K562 (cell line): Measurements from ENCODE around the gene EHBP1L1. TPM values are rescaled to one million over a fixed set of nuclear protein-coding genes. Genes with fewer than 3 reads are reported as not detected.

Experiments used
- CHD2 ChIP-seq: IDR thresholded peaks from 2 replicates; pipeline ENCODE4 v1.6.1; 2011; ENCODE audit warnings: low read depth, low read length
- CSDE1 ChIP-seq, 2 experiments: fragments of 450-650 bp; IDR thresholded peaks; 2 replicates each; pipeline ENCODE4 v1.6.1; 2016; ENCODE audit warnings: mild to moderate bottlenecking in 1 of 2
- HOMEZ ChIP-seq: fragments of 250-450 bp; sonication (Bioruptor Pico); IDR thresholded peaks from 2 replicates; pipeline ENCODE4 v1.4.0; 2020; ENCODE audit warnings: mild to moderate bottlenecking, moderate library complexity
- MBD2 ChIP-seq: sonication (generic); IDR thresholded peaks from 2 replicates; pipeline ENCODE4 v1.6.1; 2016; ENCODE audit warnings: low read depth, borderline replicate concordance
- SIRT6 ChIP-seq: IDR thresholded peaks from one replicate; pipeline ENCODE4 v1.6.1; 2012; ENCODE audit warnings: low read depth, mild to moderate bottlenecking, control low read depth, inconsistent platforms, low read length, moderate library complexity
- THAP12 ChIP-seq: fragments of 250-450 bp; sonication (Bioruptor Pico); IDR thresholded peaks from 2 replicates; pipeline ENCODE4 v1.9.0; 2021; ENCODE audit warnings: mild to moderate bottlenecking, inconsistent platforms
- ZSCAN32 ChIP-seq: fragments of 450-650 bp; formaldehyde crosslinking; IDR thresholded peaks from 2 replicates; pipeline ENCODE4 v1.4.0; 2020; ENCODE audit warnings: mild to moderate bottlenecking, moderate library complexity
- polyA plus RNA-seq, 8 experiments: library from polyadenylated mRNA; depleted of rRNA in 4 of 8; stranded (reverse) in 5 of 8; unstranded in 3 of 8; fragments of >200 nt; fragmentation: Nextera tagmentation in 2 of 8; fragmentation: Illumina TruSeq in 1 of 8; extraction: Ambion mirVana in 2 of 8; extraction: Trizol in 1 of 8; gene quantifications; 2 replicates each; pipeline versions ENCODE4 v1.2.1 to v1.2.3, GENCODE V29; 2011 to 2014; ENCODE audit warnings: inconsistent platforms in 1 of 8, missing spikeins in 1 of 8
- total RNA-seq, 7 experiments: library from RNA; depleted of rRNA in 6 of 7; stranded (reverse); fragments of >200 nt in 6 of 7; fragmentation: Illumina TruSeq in 2 of 7; extraction: Trizol in 2 of 7; gene quantifications; 2 replicates each; pipeline versions ENCODE4 v1.2.1 to v1.2.3, GENCODE V29; 2011 to 2021; ENCODE audit warnings: low replicate concordance in 1 of 7
- TF ChIP-seq, protein P1 (sequence below): fragments of 450-650 bp; IDR thresholded peaks from 2 replicates; pipeline ENCODE4 v1.6.1; 2016; ENCODE audit warnings: low read depth
- TF ChIP-seq, protein P2 (sequence below): sonication (generic); formaldehyde crosslinking; IDR thresholded peaks from 2 replicates; pipeline ENCODE4 v1.8.0; 2023; ENCODE audit warnings: missing genetic modification reagents, mild to moderate bottlenecking, borderline replicate concordance

Gene EHBP1L1
- total and polyA plus RNA-seq, 9 of the 15 experiments (the other 6 are each of a cell fraction or from before 2014, with no cell fraction given), result 0.03 to 87.1 (median 26.3) TPM

DNA sequence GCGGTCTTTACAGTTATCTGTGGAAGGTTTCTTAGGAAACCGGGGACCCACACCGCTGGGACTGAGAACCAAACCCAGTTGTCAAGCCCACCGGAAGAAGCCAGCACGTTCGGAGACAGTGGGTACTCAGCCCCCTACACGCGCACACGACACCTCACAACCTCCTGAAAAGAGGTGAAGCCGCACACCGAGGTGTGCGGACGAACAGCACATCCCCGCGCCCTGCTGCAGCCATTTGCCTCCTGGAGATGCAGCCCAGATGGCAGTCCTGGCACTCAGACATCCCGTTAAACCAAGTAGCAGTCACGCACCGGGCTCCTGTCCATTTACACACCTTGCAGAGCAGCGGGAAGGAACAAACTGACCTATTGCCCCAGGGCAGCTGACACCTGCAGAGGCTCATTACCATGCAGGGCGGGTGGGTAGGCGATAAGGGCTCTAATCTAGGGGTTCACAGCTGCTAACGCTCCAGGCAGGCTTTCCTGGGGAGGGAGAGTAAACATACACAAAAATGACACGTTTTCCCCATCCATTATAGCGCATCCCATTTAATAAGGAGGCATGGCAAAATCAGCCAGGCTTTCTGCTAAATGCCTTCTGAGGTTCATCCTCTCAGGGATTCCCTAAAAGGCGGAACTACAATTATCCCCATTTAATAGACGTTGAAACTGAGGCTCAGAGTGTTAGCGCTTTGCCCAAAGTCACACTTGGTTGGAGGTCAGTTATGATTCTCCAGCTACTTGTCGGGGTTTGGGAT, 864 bp upstream of the EHBP1L1 start (continued):
- TF ChIP-seq, protein P1, sequence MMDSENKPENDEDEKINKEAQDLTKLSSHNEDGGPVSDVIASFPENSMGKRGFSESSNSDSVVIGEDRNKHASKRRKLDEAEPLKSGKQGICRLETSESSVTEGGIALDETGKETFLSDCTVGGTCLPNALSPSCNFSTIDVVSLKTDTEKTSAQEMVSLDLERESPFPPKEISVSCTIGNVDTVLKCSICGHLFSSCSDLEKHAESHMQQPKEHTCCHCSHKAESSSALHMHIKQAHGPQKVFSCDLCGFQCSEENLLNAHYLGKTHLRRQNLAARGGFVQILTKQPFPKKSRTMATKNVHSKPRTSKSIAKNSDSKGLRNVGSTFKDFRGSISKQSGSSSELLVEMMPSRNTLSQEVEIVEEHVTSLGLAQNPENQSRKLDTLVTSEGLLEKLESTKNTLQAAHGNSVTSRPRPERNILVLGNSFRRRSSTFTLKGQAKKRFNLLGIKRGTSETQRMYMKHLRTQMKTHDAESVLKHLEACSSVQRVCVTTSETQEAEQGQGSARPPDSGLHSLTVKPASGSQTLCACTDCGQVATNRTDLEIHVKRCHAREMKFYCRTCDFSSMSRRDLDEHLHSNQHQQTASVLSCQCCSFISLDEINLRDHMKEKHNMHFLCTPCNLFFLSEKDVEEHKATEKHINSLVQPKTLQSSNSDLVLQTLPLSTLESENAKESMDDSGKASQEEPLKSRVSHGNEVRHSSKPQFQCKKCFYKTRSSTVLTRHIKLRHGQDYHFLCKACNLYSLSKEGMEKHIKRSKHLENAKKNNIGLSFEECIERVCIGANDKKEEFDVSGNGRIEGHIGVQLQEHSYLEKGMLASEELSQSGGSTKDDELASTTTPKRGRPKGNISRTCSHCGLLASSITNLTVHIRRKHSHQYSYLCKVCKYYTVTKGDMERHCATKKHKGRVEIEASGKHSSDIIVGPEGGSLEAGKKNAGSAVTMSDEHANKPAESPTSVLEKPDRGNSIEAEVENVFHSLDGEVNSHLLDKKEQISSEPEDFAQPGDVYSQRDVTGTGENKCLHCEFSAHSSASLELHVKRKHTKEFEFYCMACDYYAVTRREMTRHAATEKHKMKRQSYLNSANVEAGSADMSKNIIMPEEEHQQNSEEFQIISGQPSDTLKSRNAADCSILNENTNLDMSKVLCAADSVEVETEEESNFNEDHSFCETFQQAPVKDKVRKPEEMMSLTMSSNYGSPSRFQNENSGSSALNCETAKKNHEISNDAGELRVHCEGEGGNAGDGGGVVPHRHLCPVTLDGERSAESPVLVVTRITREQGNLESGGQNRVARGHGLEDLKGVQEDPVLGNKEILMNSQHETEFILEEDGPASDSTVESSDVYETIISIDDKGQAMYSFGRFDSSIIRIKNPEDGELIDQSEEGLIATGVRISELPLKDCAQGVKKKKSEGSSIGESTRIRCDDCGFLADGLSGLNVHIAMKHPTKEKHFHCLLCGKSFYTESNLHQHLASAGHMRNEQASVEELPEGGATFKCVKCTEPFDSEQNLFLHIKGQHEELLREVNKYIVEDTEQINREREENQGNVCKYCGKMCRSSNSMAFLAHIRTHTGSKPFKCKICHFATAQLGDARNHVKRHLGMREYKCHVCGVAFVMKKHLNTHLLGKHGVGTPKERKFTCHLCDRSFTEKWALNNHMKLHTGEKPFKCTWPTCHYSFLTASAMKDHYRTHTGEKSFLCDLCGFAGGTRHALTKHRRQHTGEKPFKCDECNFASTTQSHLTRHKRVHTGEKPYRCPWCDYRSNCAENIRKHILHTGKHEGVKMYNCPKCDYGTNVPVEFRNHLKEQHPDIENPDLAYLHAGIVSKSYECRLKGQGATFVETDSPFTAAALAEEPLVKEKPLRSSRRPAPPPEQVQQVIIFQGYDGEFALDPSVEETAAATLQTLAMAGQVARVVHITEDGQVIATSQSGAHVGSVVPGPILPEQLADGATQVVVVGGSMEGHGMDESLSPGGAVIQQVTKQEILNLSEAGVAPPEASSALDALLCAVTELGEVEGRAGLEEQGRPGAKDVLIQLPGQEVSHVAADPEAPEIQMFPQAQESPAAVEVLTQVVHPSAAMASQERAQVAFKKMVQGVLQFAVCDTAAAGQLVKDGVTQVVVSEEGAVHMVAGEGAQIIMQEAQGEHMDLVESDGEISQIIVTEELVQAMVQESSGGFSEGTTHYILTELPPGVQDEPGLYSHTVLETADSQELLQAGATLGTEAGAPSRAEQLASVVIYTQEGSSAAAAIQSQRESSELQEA, result no peak
- TF ChIP-seq THAP12 (CRISPR knock-in tag) (no peak), HOMEZ (CRISPR knock-in tag) (no peak), CSDE1 (IDR thresholded peaks at IDR 0.05) (no peak), ZSCAN32 (CRISPR knock-in tag) (no peak), MBD2 (peak; percentile 63; the same call in 1 of the 2 replicates), CHD2 (no peak; the same call in 1 of the 2 replicates), SIRT6 (no peak)
- TF ChIP-seq, protein P2, sequence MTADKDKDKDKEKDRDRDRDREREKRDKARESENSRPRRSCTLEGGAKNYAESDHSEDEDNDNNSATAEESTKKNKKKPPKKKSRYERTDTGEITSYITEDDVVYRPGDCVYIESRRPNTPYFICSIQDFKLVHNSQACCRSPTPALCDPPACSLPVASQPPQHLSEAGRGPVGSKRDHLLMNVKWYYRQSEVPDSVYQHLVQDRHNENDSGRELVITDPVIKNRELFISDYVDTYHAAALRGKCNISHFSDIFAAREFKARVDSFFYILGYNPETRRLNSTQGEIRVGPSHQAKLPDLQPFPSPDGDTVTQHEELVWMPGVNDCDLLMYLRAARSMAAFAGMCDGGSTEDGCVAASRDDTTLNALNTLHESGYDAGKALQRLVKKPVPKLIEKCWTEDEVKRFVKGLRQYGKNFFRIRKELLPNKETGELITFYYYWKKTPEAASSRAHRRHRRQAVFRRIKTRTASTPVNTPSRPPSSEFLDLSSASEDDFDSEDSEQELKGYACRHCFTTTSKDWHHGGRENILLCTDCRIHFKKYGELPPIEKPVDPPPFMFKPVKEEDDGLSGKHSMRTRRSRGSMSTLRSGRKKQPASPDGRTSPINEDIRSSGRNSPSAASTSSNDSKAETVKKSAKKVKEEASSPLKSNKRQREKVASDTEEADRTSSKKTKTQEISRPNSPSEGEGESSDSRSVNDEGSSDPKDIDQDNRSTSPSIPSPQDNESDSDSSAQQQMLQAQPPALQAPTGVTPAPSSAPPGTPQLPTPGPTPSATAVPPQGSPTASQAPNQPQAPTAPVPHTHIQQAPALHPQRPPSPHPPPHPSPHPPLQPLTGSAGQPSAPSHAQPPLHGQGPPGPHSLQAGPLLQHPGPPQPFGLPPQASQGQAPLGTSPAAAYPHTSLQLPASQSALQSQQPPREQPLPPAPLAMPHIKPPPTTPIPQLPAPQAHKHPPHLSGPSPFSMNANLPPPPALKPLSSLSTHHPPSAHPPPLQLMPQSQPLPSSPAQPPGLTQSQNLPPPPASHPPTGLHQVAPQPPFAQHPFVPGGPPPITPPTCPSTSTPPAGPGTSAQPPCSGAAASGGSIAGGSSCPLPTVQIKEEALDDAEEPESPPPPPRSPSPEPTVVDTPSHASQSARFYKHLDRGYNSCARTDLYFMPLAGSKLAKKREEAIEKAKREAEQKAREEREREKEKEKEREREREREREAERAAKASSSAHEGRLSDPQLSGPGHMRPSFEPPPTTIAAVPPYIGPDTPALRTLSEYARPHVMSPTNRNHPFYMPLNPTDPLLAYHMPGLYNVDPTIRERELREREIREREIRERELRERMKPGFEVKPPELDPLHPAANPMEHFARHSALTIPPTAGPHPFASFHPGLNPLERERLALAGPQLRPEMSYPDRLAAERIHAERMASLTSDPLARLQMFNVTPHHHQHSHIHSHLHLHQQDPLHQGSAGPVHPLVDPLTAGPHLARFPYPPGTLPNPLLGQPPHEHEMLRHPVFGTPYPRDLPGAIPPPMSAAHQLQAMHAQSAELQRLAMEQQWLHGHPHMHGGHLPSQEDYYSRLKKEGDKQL (CRISPR knock-in tag), result no peak
